GM12878 (cell line): ENCODE data around the gene C1orf52. TPM values are rescaled to one million over a fixed set of nuclear protein-coding genes. Genes with fewer than 3 reads are reported as not detected.

Experiments
- CEBPB ChIP-seq, 2 experiments: fragments of 150-350 bp in 1 of 2; IDR thresholded peaks; 2 replicates each; pipeline ENCODE4 v1.6.1; 2012 to 2014; ENCODE audit warnings: low read depth in 2 of 2, low read length in 2 of 2, borderline replicate concordance in 1 of 2, inconsistent platforms in 1 of 2
- FOS ChIP-seq: IDR thresholded peaks from 3 replicates; pipeline ENCODE4 v1.6.1; 2011; ENCODE audit warnings: borderline replicate concordance; ENCODE audit not compliant: insufficient read length; ENCODE audit errors: extremely low read depth
- TBL1XR1 ChIP-seq: IDR thresholded peaks from 2 replicates; pipeline ENCODE4 v1.6.1; 2012; ENCODE audit warnings: low read depth, low read length, improper control_type of control experiment
- ZBTB4 ChIP-seq: fragments of 450-650 bp; formaldehyde crosslinking; IDR thresholded peaks from 2 replicates; pipeline ENCODE4 v1.4.0; 2022; ENCODE audit warnings: mild to moderate bottlenecking, moderate library complexity
- ZNF592 ChIP-seq: fragments of 450-650 bp; IDR thresholded peaks from 2 replicates; pipeline ENCODE4 v1.6.1; 2017; ENCODE audit warnings: mild to moderate bottlenecking, moderate library complexity
- polyA plus RNA-seq, 11 experiments: library from polyadenylated mRNA; depleted of rRNA in 4 of 11; unstranded in 6 of 11; stranded (reverse) in 5 of 11; fragments of >200 nt; fragmentation: Nextera tagmentation in 4 of 11; fragmentation: Illumina TruSeq in 1 of 11; extraction: Ambion mirVana in 4 of 11; extraction: Trizol in 1 of 11; gene quantifications; 1 replicate in 1 of 11; 2 replicates in 10 of 11; pipeline versions ENCODE4 v1.2.1 to v1.2.3, GENCODE V29; 2011 to 2016; ENCODE audit warnings: inconsistent platforms in 2 of 11, missing spikeins in 2 of 11, low read depth in 1 of 11
- total RNA-seq, 4 experiments: library from RNA; depleted of rRNA in 3 of 4; stranded (reverse); fragments of >200 nt in 3 of 4; fragmentation: Illumina TruSeq in 1 of 4; extraction: Trizol in 1 of 4; gene quantifications; 2 replicates each; pipeline versions ENCODE4 v1.2.1 to v1.2.3, GENCODE V29; 2013 to 2021

The C1orf52 gene
- total and polyA plus RNA-seq, 10 of the 15 experiments (the other 5 are each of a cell fraction or from before 2014, with no cell fraction given): 9.4 to 39.5 (median 17.6) TPM

GRCh38 chr1:85290826-85291225 is 31.4 kb upstream of the C1orf52 start (continued):
- TF ChIP-seq ZNF592 (no peak), CEBPB (IDR thresholded peaks at IDR 0.05; ENCODE audit: borderline replicate concordance in 1 of 2, low read depth in 2 of 2, low read length in 2 of 2) (no peak), TBL1XR1 (no peak), FOS (no peak), ZBTB4 (CRISPR knock-in tag) (no peak)
- TF ChIP-seq, all 136 proteins: peak for 0
